Hepatocyte (in vitro differentiated cells): ENCODE measurements around the gene PRKRIP1. TPM values are rescaled to one million over a fixed set of nuclear protein-coding genes. Genes with fewer than 3 reads are reported as not detected.

Experiments
- DNase-seq: peaks from one replicate; pipeline ENCODE4 v3.0.0-alpha.2; 2016; ENCODE audit warnings: low spot score
- H2AFZ ChIP-seq: fragments of 200-600 bp; sonication (generic); 2 replicates; pipeline ENCODE4 v1.6.0; 2016; ENCODE audit warnings: antibody characterized with exemption, mild to moderate bottlenecking
- H3K27ac ChIP-seq: fragments of 200-600 bp; sonication (generic); 2 replicates; pipeline ENCODE4 v1.5.1; 2016; ENCODE audit warnings: mild to moderate bottlenecking
- H3K27me3 ChIP-seq: fragments of 200-600 bp; sonication (generic); 2 replicates; pipeline ENCODE4 v1.6.1; 2016
- H3K36me3 ChIP-seq: fragments of 200-600 bp; sonication (generic); replicated peaks from 2 replicates; pipeline ENCODE4 v1.5.1; 2016; ENCODE audit warnings: low read depth; ENCODE audit not compliant: insufficient read depth
- H3K4me1 ChIP-seq: fragments of 200-600 bp; sonication (generic); 2 replicates; pipeline ENCODE4 v1.5.1; 2016; ENCODE audit warnings: mild to moderate bottlenecking, moderate library complexity; ENCODE audit not compliant: insufficient read depth
- H3K4me2 ChIP-seq: fragments of 200-600 bp; sonication (generic); 2 replicates; pipeline ENCODE4 v1.6.0; 2016
- H3K4me3 ChIP-seq: fragments of 200-600 bp; sonication (generic); 2 replicates; pipeline ENCODE4 v1.5.1; 2016; ENCODE audit warnings: mild to moderate bottlenecking
- H3K79me2 ChIP-seq: fragments of 200-600 bp; sonication (generic); 2 replicates; pipeline ENCODE4 v1.6.0; 2017; ENCODE audit warnings: mild to moderate bottlenecking
- H3K9me2 ChIP-seq: fragments of 200-600 bp; sonication (generic); replicated peaks from 2 replicates; pipeline ENCODE4 v1.6.0; 2017; ENCODE audit warnings: mild to moderate bottlenecking; ENCODE audit not compliant: insufficient read depth
- H3K9me3 ChIP-seq: fragments of 200-600 bp; sonication (generic); 2 replicates; pipeline ENCODE4 v1.5.1; 2016; ENCODE audit warnings: low read depth, mild to moderate bottlenecking
- H4K20me1 ChIP-seq: fragments of 200-600 bp; sonication (generic); 2 replicates; pipeline ENCODE4 v1.6.0; 2016; ENCODE audit warnings: mild to moderate bottlenecking; ENCODE audit not compliant: insufficient read depth, poor library complexity, severe bottlenecking
- EZH2 ChIP-seq: fragments of 200-600 bp; sonication (generic); IDR thresholded peaks from 2 replicates; pipeline ENCODE4 v1.6.1; 2016; ENCODE audit warnings: antibody characterized with exemption, mild to moderate bottlenecking, borderline replicate concordance
- EZH2phosphoT487 ChIP-seq: fragments of 200-600 bp; sonication (generic); IDR thresholded peaks from one replicate; pipeline ENCODE4 v1.6.1; 2018; ENCODE audit warnings: antibody characterized with exemption, mild to moderate bottlenecking, low read depth, moderate library complexity; ENCODE audit not compliant: unreplicated experiment, severe bottlenecking
- WGBS: methylation state at CpG from one replicate; pipeline ENCODE4 v1.1.6; 2016; ENCODE audit warnings: low lambda C conversion rate; ENCODE audit errors: missing lambda C conversion rate; 5-methylcytosine and 5-hydroxymethylcytosine counted together
- polyA plus RNA-seq: library from polyadenylated mRNA; unstranded; fragments of >200 nt; fragmentation: Nextera tagmentation; extraction: Ambion mirVana; gene quantifications from 2 replicates; pipeline ENCODE4 v1.2.1, GENCODE V29; 2016
- total RNA-seq: library from RNA; depleted of rRNA; stranded (reverse); fragments of >200 nt; gene quantifications from 2 replicates; pipeline ENCODE4 v1.2.3, GENCODE V29; 2014
- TF ChIP-seq, protein P1 (sequence below): fragments of 200-600 bp; sonication (generic); IDR thresholded peaks from 2 replicates; pipeline ENCODE4 v1.5.1; 2016; ENCODE audit warnings: antibody characterized with exemption, mild to moderate bottlenecking; ENCODE audit not compliant: poor library complexity

The PRKRIP1 gene
- total and polyA plus RNA-seq, 2 experiments from 2014 or later = 33.8 to 44.6 TPM

- no peaks in the 10 kb centered on the region for H3K9me3 ChIP-seq
- no peaks in the 10 kb centered on the region for H3K4me1 ChIP-seq
- peaks cover 2% of the 10 kb centered on the region for H3K79me2 ChIP-seq
- TF ChIP-seq EZH2phosphoT487 = no peak
- TF ChIP-seq, protein P1, sequence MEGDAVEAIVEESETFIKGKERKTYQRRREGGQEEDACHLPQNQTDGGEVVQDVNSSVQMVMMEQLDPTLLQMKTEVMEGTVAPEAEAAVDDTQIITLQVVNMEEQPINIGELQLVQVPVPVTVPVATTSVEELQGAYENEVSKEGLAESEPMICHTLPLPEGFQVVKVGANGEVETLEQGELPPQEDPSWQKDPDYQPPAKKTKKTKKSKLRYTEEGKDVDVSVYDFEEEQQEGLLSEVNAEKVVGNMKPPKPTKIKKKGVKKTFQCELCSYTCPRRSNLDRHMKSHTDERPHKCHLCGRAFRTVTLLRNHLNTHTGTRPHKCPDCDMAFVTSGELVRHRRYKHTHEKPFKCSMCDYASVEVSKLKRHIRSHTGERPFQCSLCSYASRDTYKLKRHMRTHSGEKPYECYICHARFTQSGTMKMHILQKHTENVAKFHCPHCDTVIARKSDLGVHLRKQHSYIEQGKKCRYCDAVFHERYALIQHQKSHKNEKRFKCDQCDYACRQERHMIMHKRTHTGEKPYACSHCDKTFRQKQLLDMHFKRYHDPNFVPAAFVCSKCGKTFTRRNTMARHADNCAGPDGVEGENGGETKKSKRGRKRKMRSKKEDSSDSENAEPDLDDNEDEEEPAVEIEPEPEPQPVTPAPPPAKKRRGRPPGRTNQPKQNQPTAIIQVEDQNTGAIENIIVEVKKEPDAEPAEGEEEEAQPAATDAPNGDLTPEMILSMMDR = no peak
- TF ChIP-seq EZH2 = no peak
- H3K4me3 ChIP-seq = no peak overlapping the region
- no peak overlapping the region for H2AFZ ChIP-seq
- H3K9me2 ChIP-seq = no peaks in the 10 kb centered on the region
- H3K27ac ChIP-seq = no peak overlapping the region
- no peaks in the 10 kb centered on the region for H3K36me3 ChIP-seq
- H4K20me1 ChIP-seq = no peaks in the 10 kb centered on the region
- H3K27me3 ChIP-seq = no peaks in the 10 kb centered on the region
- DNase-seq = no peak
- 90% methylated on average over 3 of the region's 3 CpGs for WGBS
- H3K4me2 ChIP-seq = no peak overlapping the region
Observed at GRCh38 chr7:102417105-102417504, 20.9 kb downstream of the PRKRIP1 start.

- Histone ChIP-seq H4K20me1 (no peaks in the 10 kb centered on the region), H3K9me3 (no peaks in the 10 kb centered on the region), H3K9me2 (no peaks in the 10 kb centered on the region), H3K36me3 (no peaks in the 10 kb centered on the region), H3K27ac (no peak overlapping the region), H3K4me1 (no peaks in the 10 kb centered on the region), H2AFZ (no peak overlapping the region), H3K4me3 (no peak overlapping the region), H3K79me2 (no peaks in the 10 kb centered on the region), H3K4me2 (no peak overlapping the region), H3K27me3 (no peaks in the 10 kb centered on the region)
- no peak for DNase-seq
- no peak for TF ChIP-seq EZH2phosphoT487
- WGBS = 97% methylated on average over 5 of the region's 5 CpGs
Observed at GRCh38 chr7:102418592-102418991, 22.4 kb downstream of the PRKRIP1 start.

GRCh38 chr7:102421706-102422240 is 25.6 kb downstream of the PRKRIP1 start:
- H3K9me2 ChIP-seq = no peaks in the 10 kb centered on the region
- DNase-seq = no peak
- H3K9me3 ChIP-seq = no peaks in the 10 kb centered on the region
- no peaks in the 10 kb centered on the region for H4K20me1 ChIP-seq
- no peak overlapping the region for H3K4me3 ChIP-seq
- no peak overlapping the region for H3K27ac ChIP-seq
- H3K79me2 ChIP-seq = no peaks in the 10 kb centered on the region
- H3K36me3 ChIP-seq = no peaks in the 10 kb centered on the region
- no peak for TF ChIP-seq EZH2phosphoT487
- TF ChIP-seq, protein P1 = no peak
- TF ChIP-seq EZH2 = no peak
- H2AFZ ChIP-seq = no peak overlapping the region
- H3K4me2 ChIP-seq = no peak overlapping the region
- H3K27me3 ChIP-seq = no peaks in the 10 kb centered on the region
- 98% methylated on average over 10 of the region's 10 CpGs for WGBS
- H3K4me1 ChIP-seq = no peaks in the 10 kb centered on the region

DNA sequence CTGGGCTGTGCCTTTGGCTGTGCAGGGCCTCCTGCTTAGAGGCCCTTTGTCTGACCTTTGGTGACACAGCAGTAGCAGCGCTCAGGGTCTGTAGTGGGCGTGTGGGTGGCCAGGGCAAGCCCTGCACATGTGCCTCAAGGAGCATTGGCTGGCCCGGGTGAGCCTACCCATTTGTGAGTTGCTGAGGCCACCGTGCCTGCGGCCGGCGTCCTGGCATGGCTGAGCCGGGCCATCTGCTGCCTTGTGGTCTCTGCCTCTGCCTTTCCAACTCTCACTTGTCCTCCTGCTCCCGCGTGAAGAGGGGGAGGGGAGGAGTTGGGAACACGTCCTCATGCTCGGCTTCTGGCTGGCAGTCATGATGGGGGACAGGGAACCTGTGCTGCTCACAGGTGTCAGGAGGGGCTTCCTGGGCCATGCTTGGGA is 28.0 kb downstream of the PRKRIP1 start:
- no peaks in the 10 kb centered on the region for H3K27me3 ChIP-seq
- H2AFZ ChIP-seq = no peak overlapping the region
- H3K27ac ChIP-seq = no peak overlapping the region
- DNase-seq = no peak
- H3K36me3 ChIP-seq = no peaks in the 10 kb centered on the region
- H3K4me2 ChIP-seq = no peak overlapping the region
- no peaks in the 10 kb centered on the region for H3K9me2 ChIP-seq
- H3K4me1 ChIP-seq = no peaks in the 10 kb centered on the region
- H3K4me3 ChIP-seq = no peak overlapping the region
- H3K79me2 ChIP-seq = no peaks in the 10 kb centered on the region
- TF ChIP-seq EZH2phosphoT487 (no peak), EZH2 (no peak)
- TF ChIP-seq, protein P1 = no peak
- 83% methylated on average over 12 of the region's 12 CpGs for WGBS
- no peaks in the 10 kb centered on the region for H3K9me3 ChIP-seq
- H4K20me1 ChIP-seq = no peaks in the 10 kb centered on the region
